Loucy (cell line): ENCODE measurements around the gene SYT1.

ENCODE experiments used
- EZH2phosphoT487 ChIP-seq: fragments of 200-600 bp; IDR thresholded peaks from 2 replicates; pipeline ENCODE4 v1.6.1; 2018; ENCODE audit warnings: antibody characterized with exemption, mild to moderate bottlenecking, moderate library complexity, borderline replicate concordance
- TF ChIP-seq, protein P1 (sequence below): fragments of 200-600 bp; sonication (generic); conservative IDR thresholded peaks from 2 replicates; pipeline ENCODE4 v1.5.1; 2014; ENCODE audit warnings: mild to moderate bottlenecking, antibody characterized with exemption, low read length

GRCh38 chr12:78964521-78964920, 99.9 kb downstream of the SYT1 start:
- TF ChIP-seq, protein P1, sequence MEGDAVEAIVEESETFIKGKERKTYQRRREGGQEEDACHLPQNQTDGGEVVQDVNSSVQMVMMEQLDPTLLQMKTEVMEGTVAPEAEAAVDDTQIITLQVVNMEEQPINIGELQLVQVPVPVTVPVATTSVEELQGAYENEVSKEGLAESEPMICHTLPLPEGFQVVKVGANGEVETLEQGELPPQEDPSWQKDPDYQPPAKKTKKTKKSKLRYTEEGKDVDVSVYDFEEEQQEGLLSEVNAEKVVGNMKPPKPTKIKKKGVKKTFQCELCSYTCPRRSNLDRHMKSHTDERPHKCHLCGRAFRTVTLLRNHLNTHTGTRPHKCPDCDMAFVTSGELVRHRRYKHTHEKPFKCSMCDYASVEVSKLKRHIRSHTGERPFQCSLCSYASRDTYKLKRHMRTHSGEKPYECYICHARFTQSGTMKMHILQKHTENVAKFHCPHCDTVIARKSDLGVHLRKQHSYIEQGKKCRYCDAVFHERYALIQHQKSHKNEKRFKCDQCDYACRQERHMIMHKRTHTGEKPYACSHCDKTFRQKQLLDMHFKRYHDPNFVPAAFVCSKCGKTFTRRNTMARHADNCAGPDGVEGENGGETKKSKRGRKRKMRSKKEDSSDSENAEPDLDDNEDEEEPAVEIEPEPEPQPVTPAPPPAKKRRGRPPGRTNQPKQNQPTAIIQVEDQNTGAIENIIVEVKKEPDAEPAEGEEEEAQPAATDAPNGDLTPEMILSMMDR: no peak
- no peak for TF ChIP-seq EZH2phosphoT487
